ENCODE measurements around the gene TM4SF4.

Gene TM4SF4

GRCh38 chr3:149487598-149488197 is 13.2 kb downstream of the TM4SF4 start:
- no peak overlapping the region for H3K4me3 ChIP-seq (ENCODE audit: control insufficient read depth, low read depth, low read length)
- TF ChIP-seq CTCF (conservative IDR thresholded peaks at IDR 0.05; ENCODE audit: control insufficient read depth, insufficient read depth, low read depth, low read length): peak; percentile 60
- DNase-seq (ENCODE audit: low read depth): no peak

GRCh38 chr3:149489060-149489690 is 14.7 kb downstream of the TM4SF4 start:
- no peak overlapping the region for H3K4me3 ChIP-seq (ENCODE audit: control insufficient read depth, low read depth, low read length)
- peak; percentile 68 for TF ChIP-seq CTCF (conservative IDR thresholded peaks at IDR 0.05; ENCODE audit: control insufficient read depth, insufficient read depth, low read depth, low read length)
- DNase-seq (ENCODE audit: low read depth): no peak

- no peak overlapping the region for H3K4me3 ChIP-seq (ENCODE audit: control insufficient read depth, low read depth, low read length)
- no peak for TF ChIP-seq CTCF (conservative IDR thresholded peaks at IDR 0.05; ENCODE audit: control insufficient read depth, insufficient read depth, low read depth, low read length)
- no peak for DNase-seq (ENCODE audit: low read depth)
Measured at GRCh38 chr3:149490260-149490971, 15.9 kb downstream of the TM4SF4 start.

GRCh38 chr3:149493315-149494021 is 19.0 kb downstream of the TM4SF4 start:
- no peak for TF ChIP-seq CTCF (conservative IDR thresholded peaks at IDR 0.05; ENCODE audit: control insufficient read depth, insufficient read depth, low read depth, low read length)
- no peak for DNase-seq (ENCODE audit: low read depth)
- H3K4me3 ChIP-seq (ENCODE audit: control insufficient read depth, low read depth, low read length): no peak overlapping the region

- DNase-seq (ENCODE audit: low read depth): peak; percentile 77
Measured at GRCh38 chr3:149494022-149494758, 19.7 kb downstream of the TM4SF4 start.

More at GRCh38 chr3:149494022-149494758, 19.7 kb downstream of the TM4SF4 start:
- TF ChIP-seq CTCF (conservative IDR thresholded peaks at IDR 0.05; ENCODE audit: control insufficient read depth, insufficient read depth, low read depth, low read length): peak; percentile 96
- H3K4me3 ChIP-seq (ENCODE audit: control insufficient read depth, low read depth, low read length): no peak overlapping the region

Measured in fibroblast of mammary gland (primary cell).